Choroid plexus epithelial cell (primary cell): Measurements from ENCODE around the gene PPM1L.

ENCODE experiments used
- DNase-seq: peaks from one replicate; pipeline ENCODE4 v3.0.0-alpha.2; 2010; ENCODE audit warnings: low read depth
- H3K4me3 ChIP-seq: 2 replicates; pipeline ENCODE4 v1.5.1; 2011; ENCODE audit warnings: low read depth, mild to moderate bottlenecking, control low read depth, low read length, moderate library complexity
- CTCF ChIP-seq: conservative IDR thresholded peaks from 2 replicates; pipeline ENCODE4 v1.5.1; 2011; ENCODE audit warnings: low read depth, mild to moderate bottlenecking, control low read depth, inconsistent platforms, low read length, moderate library complexity

Gene PPM1L

GRCh38 chr3:160792540-160792939, 36.5 kb downstream of the PPM1L start:
- H3K4me3 ChIP-seq: no peak overlapping the region
- no peak for TF ChIP-seq CTCF
- DNase-seq: no peak

- TF ChIP-seq CTCF: no peak
- DNase-seq: no peak
- H3K4me3 ChIP-seq: no peak overlapping the region
Measured at GRCh38 chr3:160793722-160794252, 37.8 kb downstream of the PPM1L start.

GRCh38 chr3:160796089-160796812, 40.2 kb downstream of the PPM1L start:
- TF ChIP-seq CTCF: no peak
- DNase-seq: no peak
- H3K4me3 ChIP-seq: no peak overlapping the region

GRCh38 chr3:160796813-160797164, 40.8 kb downstream of the PPM1L start:
- H3K4me3 ChIP-seq: no peak overlapping the region
- no peak for DNase-seq
- TF ChIP-seq CTCF: no peak

GRCh38 chr3:160797356-160797755, 41.3 kb downstream of the PPM1L start:
- DNase-seq: no peak
- H3K4me3 ChIP-seq: no peak overlapping the region
- TF ChIP-seq CTCF: no peak

GRCh38 chr3:160801386-160802118, 45.5 kb downstream of the PPM1L start:
- H3K4me3 ChIP-seq: no peak overlapping the region
- peak; percentile 35 for DNase-seq
- TF ChIP-seq CTCF: no peak
